Astrocyte (in vitro differentiated cells and primary cell): ENCODE results near the gene FSTL4.

Experiments used
- CTCF ChIP-seq: IDR thresholded peaks from 2 replicates; pipeline ENCODE4 v1.5.1; 2011; ENCODE audit warnings: low read depth, mild to moderate bottlenecking, inconsistent platforms, low read length, moderate library complexity; ENCODE audit not compliant: insufficient read depth
- EZH2 ChIP-seq: IDR thresholded peaks from 2 replicates; pipeline ENCODE4 v1.6.1; 2012; ENCODE audit warnings: mild to moderate bottlenecking, low read length, inconsistent platforms; ENCODE audit not compliant: insufficient read depth

DNA sequence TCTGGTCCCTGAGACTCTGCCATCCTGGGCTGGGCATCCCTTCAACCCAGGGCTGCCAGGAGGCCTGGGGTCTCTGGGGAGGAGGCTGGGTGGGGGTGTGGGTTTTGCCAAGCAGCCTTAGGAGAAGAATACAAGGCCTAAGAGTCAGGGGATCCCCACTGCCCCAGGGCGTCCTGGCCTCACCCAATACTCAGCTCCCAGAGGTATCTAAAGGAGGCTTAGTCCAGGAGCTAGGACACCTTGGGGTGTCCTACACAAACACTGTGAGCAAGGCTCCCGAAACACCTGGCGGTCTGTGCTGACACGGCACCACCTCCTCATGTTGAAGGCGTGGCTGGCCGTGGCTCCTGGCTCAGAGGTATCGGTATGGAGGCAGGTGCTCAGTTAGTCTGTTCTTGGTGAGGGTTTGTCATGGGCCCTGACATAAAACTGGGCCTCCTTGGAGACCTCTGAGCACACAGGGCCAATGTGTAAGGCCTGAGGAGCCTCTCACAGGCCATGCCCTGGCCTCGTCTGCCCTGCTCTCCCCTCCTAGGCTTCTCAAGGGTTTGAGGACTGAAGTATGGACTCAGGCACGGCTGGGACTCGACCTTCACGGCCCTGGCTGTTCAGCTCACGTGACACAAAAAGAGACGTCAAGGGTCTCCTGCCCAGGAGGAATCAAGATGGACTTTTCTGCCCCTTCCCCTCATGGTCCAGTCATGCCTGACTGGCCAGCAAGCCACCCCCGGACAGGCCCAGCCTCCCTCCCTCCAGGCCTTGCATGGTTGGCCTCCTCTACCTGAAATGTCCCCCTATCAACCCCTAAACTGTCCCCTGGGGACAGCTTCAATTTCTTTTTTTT lies 277.3 kb downstream of the FSTL4 start:
- TF ChIP-seq CTCF: no peak
- TF ChIP-seq EZH2: no peak
